Measurements from ENCODE around the gene SEMA6B. TPM values are rescaled to one million over a fixed set of nuclear protein-coding genes. Genes with fewer than 3 reads are reported as not detected.

The SEMA6B gene
- total and polyA plus RNA-seq, 2 of the 8 experiments (the other 6 are each of a cell fraction or from before 2014, with no cell fraction given) = 31.3 to 54.4 TPM

DNA sequence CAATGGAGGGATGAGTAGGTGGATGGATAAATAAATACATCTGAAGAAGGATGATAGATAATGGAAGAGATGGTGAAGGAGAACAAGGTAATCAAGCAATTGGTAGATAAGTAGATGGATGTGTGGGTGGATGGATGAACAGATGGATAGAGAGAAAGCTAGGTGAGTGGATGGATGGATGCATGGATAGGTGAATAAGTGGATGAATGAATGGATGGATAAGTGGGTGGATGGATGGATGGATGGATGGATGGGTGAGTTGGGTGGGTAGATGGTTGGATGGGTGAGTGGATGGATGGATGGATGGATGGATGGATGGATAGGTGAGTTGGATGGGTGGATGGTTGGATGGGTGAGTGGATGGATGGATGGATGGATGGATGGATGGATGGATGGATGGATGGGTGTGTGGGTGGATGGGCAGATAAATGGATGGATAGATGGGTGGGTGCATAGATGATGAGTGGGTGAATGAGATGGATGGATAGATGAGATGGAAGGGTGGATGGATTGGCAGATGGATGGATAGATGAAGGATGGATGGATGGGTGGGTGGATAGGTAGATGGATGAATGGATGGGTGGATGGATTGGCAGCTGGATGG lies 6.3 kb downstream of the SEMA6B start:
- Histone ChIP-seq H4K20me1 (replicated peaks in 1 of 2; ENCODE audit: control insufficient read depth in 1 of 2, insufficient read depth in 2 of 2, low read length in 2 of 2) (peaks cover 13 to 31% of the 10 kb centered on the region in 2 experiments), H3K79me1 (ENCODE audit: low read depth, low read length) (0 out of 2 replicates have a peak, but pooled peaks cover 2% of the 10 kb centered on the region), H3K4me2 (ENCODE audit: insufficient read depth in 1 of 2, low read depth in 2 of 2, low read length in 2 of 2) (no peak overlapping the region), H3K36me3 (ENCODE audit: control insufficient read depth in 2 of 4, insufficient read depth in 4 of 4, low read length in 3 of 4) (peaks cover 9 to 44% (median 33%) of the 10 kb centered on the region in 4 experiments; a peak in 6 of 8 replicates), H3K4me1 (replicated peaks in 1 of 4; ENCODE audit: control insufficient read depth in 3 of 4, insufficient read depth in 4 of 4, low read length in 3 of 4) (peaks cover 0 to 7% (median 3%) of the 10 kb centered on the region in 4 experiments; a peak in 4 of 7 replicates), H2BK12ac (ENCODE audit: low read depth, low read length) (no peak overlapping the region), H4K5ac (ENCODE audit: insufficient read length, low read depth, low read length) (no peak overlapping the region), H3K79me2 (ENCODE audit: control insufficient read depth in 1 of 2, insufficient read depth in 2 of 2, low read length in 2 of 2) (no peaks in the 10 kb centered on the region), H3K56ac (replicated peaks; ENCODE audit: insufficient read length, low read depth, low read length) (peak overlapping the region; percentile 90), H3K23ac (ENCODE audit: insufficient read length) (no peak overlapping the region), H2AK5ac (ENCODE audit: low read depth, low read length) (no peak overlapping the region), H2BK15ac (ENCODE audit: low read length) (no peak overlapping the region), H3K14ac (ENCODE audit: insufficient read length) (no peak overlapping the region), H3K9me3 (ENCODE audit: insufficient read depth in 2 of 2, low read depth in 1 of 2, low read length in 1 of 2) (no peaks in the 10 kb centered on the region), H4K8ac (ENCODE audit: extremely low read depth, insufficient read depth, low read length) (no peak overlapping the region), H3K23me2 (ENCODE audit: low read depth, low read length) (peaks cover 10% of the 10 kb centered on the region; the same call in 1 of the 2 replicates), H2BK120ac (replicated peaks; ENCODE audit: low read depth, low read length) (no peak overlapping the region), H3K27ac (ENCODE audit: low read depth, low read length) (no peak overlapping the region), H2AFZ (ENCODE audit: low read length) (no peak overlapping the region), H4K91ac (replicated peaks; ENCODE audit: insufficient read length, low read length) (no peak overlapping the region), H3K9ac (replicated peaks in 1 of 4; ENCODE audit: extremely low read depth in 1 of 4, low read depth in 3 of 4, low read length in 3 of 4) (no peak overlapping the region), H3K27me3 (replicated peaks in 1 of 4; ENCODE audit: control insufficient read depth in 3 of 4, extremely low read depth in 1 of 4, insufficient read depth in 3 of 4, low read length in 3 of 4) (no peaks in the 10 kb centered on the region), H3K4ac (replicated peaks; ENCODE audit: insufficient read length, low read depth, low read length) (no peak overlapping the region), H3K18ac (ENCODE audit: extremely low read depth, low read length) (no peak overlapping the region), H3K4me3 (ENCODE audit: extremely low read depth in 1 of 4, insufficient read depth in 2 of 4, low read depth in 3 of 4, low read length in 4 of 4) (no peak overlapping the region), H2BK20ac (ENCODE audit: low read length) (no peak overlapping the region), H2BK5ac (ENCODE audit: low read depth, low read length) (no peak overlapping the region)
- ChIA-PET POLR2A (ENCODE audit: partially characterized antibody) (no interaction called here), CTCF (ENCODE audit: partially characterized antibody) (no interaction called here)
- no peak for DNase-seq (ENCODE audit: low read depth in 1 of 2, low spot score in 2 of 2)
- no peak for FAIRE-seq
- TF ChIP-seq SIX5 (IDR thresholded peaks at IDR 0.05; ENCODE audit: low read depth, low read length) (no peak), CHD1 (IDR thresholded peaks at IDR 0.05; ENCODE audit: low read depth, low read length) (no peak), SUZ12 (IDR thresholded peaks at IDR 0.05; ENCODE audit: low read length) (no peak), EZH2 (IDR thresholded peaks at IDR 0.05; ENCODE audit: low read depth, low read length, severe bottlenecking) (no peak), YY1 (IDR thresholded peaks at IDR 0.05; ENCODE audit: low read depth, low read length) (no peak), POU5F1 (IDR thresholded peaks at IDR 0.05; ENCODE audit: low read depth, low read length) (no peak), CBX5 (IDR thresholded peaks at IDR 0.05; ENCODE audit: low read depth, low read length) (no peak), SP4 (IDR thresholded peaks at IDR 0.05; ENCODE audit: low read length) (no peak)

Data from H1 (cell line).